Thyroid gland (tissue), 4 donors: Measurements from ENCODE around the gene RGS8. TPM values are rescaled to one million over a fixed set of nuclear protein-coding genes. Genes with fewer than 3 reads are reported as not detected.

Experiments used
- DNase-seq, 2 donors: peaks; one replicate each; pipeline ENCODE4 v3.0.0-alpha.2; 2019
- H3K27ac ChIP-seq, 3 donors: fragments of 200-600 bp; sonication (generic); 1 replicate in 2 of 3; 2 replicates in 1 of 3; pipeline ENCODE4 v1.5.1; 2016 to 2019; ENCODE audit warnings: mild to moderate bottlenecking in 1 of 3, moderate library complexity in 1 of 3
- H3K27me3 ChIP-seq: fragments of 200-600 bp; sonication (generic); one replicate; pipeline ENCODE4 v1.5.1; 2019
- H3K36me3 ChIP-seq, 2 donors: fragments of 200-600 bp; sonication (generic); one replicate each; pipeline ENCODE4 v1.5.1; 2016 to 2019
- H3K4me1 ChIP-seq, 2 donors: fragments of 200-600 bp; sonication (generic); one replicate each; pipeline ENCODE4 v1.5.1; 2017 to 2019
- H3K4me3 ChIP-seq, 3 donors: fragments of 200-600 bp; sonication (generic); replicated peaks in 1 of 3; 1 replicate in 2 of 3; 2 replicates in 1 of 3; pipeline ENCODE4 v1.5.1; 2016; ENCODE audit warnings: mild to moderate bottlenecking in 1 of 3
- H3K9me3 ChIP-seq: fragments of 200-600 bp; sonication (generic); one replicate; pipeline ENCODE4 v1.5.1; 2017
- CTCF ChIP-seq, 6 experiments: fragments of 200-600 bp in 3 of 6; fragments of 450-650 bp in 3 of 6; sonication (generic) in 3 of 6; IDR thresholded peaks; one replicate each; pipeline ENCODE4 v1.5.1; 2016 to 2019; ENCODE audit warnings: antibody characterized with exemption in 6 of 6, mild to moderate bottlenecking in 2 of 6, inconsistent platforms in 1 of 6, moderate library complexity in 1 of 6
- POLR2A ChIP-seq, 2 donors: fragments of 450-650 bp; IDR thresholded peaks; one replicate each; pipeline ENCODE4 v1.6.1; 2017; ENCODE audit warnings: antibody characterized with exemption in 2 of 2, mild to moderate bottlenecking in 2 of 2, moderate library complexity in 1 of 2
- WGBS, 2 donors: methylation state at CpG; one replicate each; pipeline ENCODE4 v1.1.5; 2017; 5-methylcytosine and 5-hydroxymethylcytosine counted together
- intact Hi-C: fragments of 100-400 bp; cut with DNase I; formaldehyde crosslinking; loops from one replicate; pipeline ENCODE4 v1.15.1; 2023
- total RNA-seq, 4 donors: library from RNA; depleted of rRNA; stranded (reverse); fragments of >200 nt; gene quantifications; one replicate each; pipeline ENCODE4 v1.2.3, GENCODE V29; 2016

RGS8 gene
- total RNA-seq, 4 donors from 2014 or later, result 2.4 to 5.9 (median 5.0) TPM

DNA sequence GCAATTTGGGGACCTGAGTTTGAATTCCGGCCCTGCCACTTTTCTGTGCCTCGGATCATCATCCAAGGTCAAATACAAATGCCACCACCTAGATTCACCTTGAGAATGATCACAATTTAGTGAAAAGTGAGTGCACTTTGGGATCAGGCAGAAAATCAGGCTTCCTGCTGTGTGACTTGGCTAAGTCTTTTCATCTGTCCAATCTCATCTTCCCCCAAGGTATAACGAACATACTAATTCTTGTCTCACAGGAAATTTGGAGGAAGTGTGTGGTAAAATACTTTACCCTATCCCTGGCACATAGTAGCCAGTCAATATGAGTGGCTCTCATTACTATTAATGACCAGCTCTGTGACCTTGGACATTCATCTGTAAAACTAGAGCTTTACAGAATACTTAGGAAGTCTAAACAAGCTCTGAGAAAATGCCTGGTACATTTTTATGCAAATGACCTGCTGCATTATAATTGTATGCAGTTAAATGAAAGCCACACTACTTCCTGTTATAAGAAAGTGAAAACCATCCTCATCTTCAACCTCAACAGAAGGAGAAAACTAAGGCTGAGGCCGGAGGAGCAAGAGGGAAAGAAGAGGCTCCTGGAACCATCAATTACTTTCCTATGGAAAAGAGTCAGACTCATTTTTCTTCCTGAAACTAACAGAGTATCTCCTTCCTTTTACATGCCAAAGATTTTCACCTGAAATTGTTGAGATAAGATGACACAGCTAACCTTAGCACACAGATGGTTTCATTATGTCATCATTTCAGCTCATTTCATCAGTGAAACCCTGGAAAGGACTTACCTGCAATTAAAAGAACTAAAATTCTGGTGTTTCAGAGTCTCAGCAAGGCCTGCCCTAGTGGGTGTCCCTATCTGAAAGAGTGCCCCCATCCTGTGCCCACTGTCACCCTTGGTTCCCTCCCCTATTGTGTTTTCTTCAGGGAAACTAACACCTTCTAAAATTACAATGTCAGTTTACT lies 32.6 kb upstream of the RGS8 start:
- no peak for DNase-seq
- Histone ChIP-seq H3K27me3 (no peaks in the 10 kb centered on the region), H3K36me3 (no peaks in the 10 kb centered on the region), H3K9me3 (no peaks in the 10 kb centered on the region), H3K27ac (no peak overlapping the region), H3K4me3 (no peak overlapping the region), H3K4me1 (no peaks in the 10 kb centered on the region)
- intact Hi-C loops, result no loop called here
- 85 to 89% methylated on average over 4 of the region's 4 CpGs for WGBS, 2 donors
- TF ChIP-seq CTCF (IDR thresholded peaks at IDR 0.05), result no peak
- no peak for TF ChIP-seq POLR2A (IDR thresholded peaks at IDR 0.05)

- H3K4me3 ChIP-seq, result no peak overlapping the region
- H3K27me3 ChIP-seq, result no peaks in the 10 kb centered on the region
- WGBS, 2 donors, result 86 to 92% methylated on average over 2 of the region's 2 CpGs
- no peak for TF ChIP-seq CTCF (IDR thresholded peaks at IDR 0.05)
- TF ChIP-seq POLR2A (IDR thresholded peaks at IDR 0.05), result no peak
- H3K4me1 ChIP-seq, result no peaks in the 10 kb centered on the region
- H3K27ac ChIP-seq, result no peak overlapping the region
- H3K36me3 ChIP-seq, result no peaks in the 10 kb centered on the region
- intact Hi-C loops, result no loop called here
- no peaks in the 10 kb centered on the region for H3K9me3 ChIP-seq
- DNase-seq, result no peak
Measured at GRCh38 chr1:182715531-182715930, 31.1 kb upstream of the RGS8 start.

GRCh38 chr1:182714546-182714945 lies 30.2 kb upstream of the RGS8 start:
- Histone ChIP-seq H3K9me3 (no peaks in the 10 kb centered on the region), H3K36me3 (no peaks in the 10 kb centered on the region), H3K27me3 (no peaks in the 10 kb centered on the region), H3K4me1 (no peaks in the 10 kb centered on the region), H3K4me3 (no peak overlapping the region), H3K27ac (no peak overlapping the region)
- WGBS, 2 donors, result 63 to 87% methylated on average over 2 of the region's 2 CpGs
- intact Hi-C loops, result no loop called here
- no peak for DNase-seq
- no peak for TF ChIP-seq POLR2A (IDR thresholded peaks at IDR 0.05)
- TF ChIP-seq CTCF (IDR thresholded peaks at IDR 0.05), result no peak

DNA sequence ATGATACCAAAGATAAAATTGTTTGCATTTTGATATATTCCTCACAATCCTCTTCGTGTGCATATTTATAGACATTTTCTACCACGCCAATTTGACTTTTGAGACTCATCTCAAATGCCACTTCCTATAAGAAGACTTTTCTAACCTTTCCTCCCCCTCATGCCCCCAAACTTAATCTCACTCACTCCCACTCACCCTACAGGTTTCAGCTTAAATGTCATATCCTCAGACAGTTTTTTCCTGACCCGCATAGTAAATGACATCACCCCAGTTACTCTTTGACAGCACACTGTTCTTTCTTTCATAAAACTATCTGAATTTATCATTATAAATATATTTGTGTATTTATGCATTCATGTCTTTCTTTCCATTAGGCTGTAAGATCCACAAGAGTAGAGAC lies 29.6 kb upstream of the RGS8 start:
- no peak for TF ChIP-seq POLR2A (IDR thresholded peaks at IDR 0.05)
- TF ChIP-seq CTCF (IDR thresholded peaks at IDR 0.05), result no peak
- 89 to 95% methylated on average over 3 of the region's 3 CpGs for WGBS, 2 donors
- H3K36me3 ChIP-seq, result no peaks in the 10 kb centered on the region
- no peak overlapping the region for H3K27ac ChIP-seq
- H3K27me3 ChIP-seq, result no peaks in the 10 kb centered on the region
- intact Hi-C loops, result no loop called here
- H3K4me3 ChIP-seq, result no peak overlapping the region
- DNase-seq, result no peak
- H3K4me1 ChIP-seq, result no peaks in the 10 kb centered on the region
- H3K9me3 ChIP-seq, result no peaks in the 10 kb centered on the region

GRCh38 chr1:182713492-182713891 lies 29.1 kb upstream of the RGS8 start:
- H3K9me3 ChIP-seq, result no peaks in the 10 kb centered on the region
- no peak overlapping the region for H3K27ac ChIP-seq
- H3K27me3 ChIP-seq, result no peaks in the 10 kb centered on the region
- no peaks in the 10 kb centered on the region for H3K36me3 ChIP-seq
- 93 to 95% methylated on average over 3 of the region's 3 CpGs for WGBS, 2 donors
- H3K4me1 ChIP-seq, result no peaks in the 10 kb centered on the region
- no peak for DNase-seq
- intact Hi-C loops, result no loop called here
- H3K4me3 ChIP-seq, result no peak overlapping the region
- TF ChIP-seq CTCF (IDR thresholded peaks at IDR 0.05) (no peak), POLR2A (IDR thresholded peaks at IDR 0.05) (no peak)
